PC-9 (cell line): ENCODE data around the gene MAP3K20.

Experiments
- CTCF ChIP-seq: fragments of 200-600 bp; sonication (generic); conservative IDR thresholded peaks from 2 replicates; pipeline ENCODE4 v1.6.1; 2017; ENCODE audit warnings: mixed run types, antibody characterized with exemption, mild to moderate bottlenecking, moderate library complexity
- EZH2 ChIP-seq: fragments of 200-600 bp; sonication (generic); IDR thresholded peaks from 2 replicates; pipeline ENCODE4 v1.8.0; 2017; ENCODE audit warnings: antibody characterized with exemption, low read depth

- TF ChIP-seq CTCF (no peak), EZH2 (no peak)
Measured at GRCh38 chr2:173216051-173216450, 140.4 kb downstream of the MAP3K20 start.
